Peyer's patch (tissue), 4 donors: Measurements from ENCODE around the gene COL26A1.

Experiments
- CTCF ChIP-seq, 6 experiments: fragments of 450-650 bp in 4 of 6; fragments of 200-600 bp in 2 of 6; sonication (generic) in 1 of 6; IDR thresholded peaks; one replicate each; pipeline ENCODE4 v1.5.1; 2017 to 2019; ENCODE audit warnings: antibody characterized with exemption in 6 of 6, mild to moderate bottlenecking in 3 of 6, moderate library complexity in 1 of 6
- POLR2A ChIP-seq, 2 donors: fragments of 450-650 bp; IDR thresholded peaks; one replicate each; pipeline ENCODE4 v1.5.1; 2017; ENCODE audit warnings: antibody characterized with exemption in 2 of 2, mild to moderate bottlenecking in 2 of 2, moderate library complexity in 2 of 2

GRCh38 chr7:101589052-101589451, 226.4 kb downstream of the COL26A1 start:
- TF ChIP-seq CTCF (IDR thresholded peaks at IDR 0.05), result no peak
- TF ChIP-seq POLR2A (IDR thresholded peaks at IDR 0.05), result no peak
